HFFc6 (cell line): ENCODE measurements around the gene ADGRE1. TPM values are rescaled to one million over a fixed set of nuclear protein-coding genes. Genes with fewer than 3 reads are reported as not detected.

ENCODE experiments used
- DNase-seq: peaks from one replicate; pipeline ENCODE4 v3.0.0-alpha.2; 2018
- H3K27ac Mint-ChIP-seq: 2 replicates; pipeline ENCODE4 v1.8.0; 2020; ENCODE audit warnings: mild to moderate bottlenecking, mixed read lengths
- H3K27me3 Mint-ChIP-seq: 2 replicates; pipeline ENCODE4 v1.8.0; 2021; ENCODE audit warnings: mild to moderate bottlenecking, moderate library complexity, mixed read lengths; ENCODE audit not compliant: insufficient read depth
- H3K36me3 Mint-ChIP-seq: 2 replicates; pipeline ENCODE4 v1.8.0; 2021; ENCODE audit warnings: low read depth, mixed read lengths
- H3K4me1 Mint-ChIP-seq: 2 replicates; pipeline ENCODE4 v1.8.0; 2020; ENCODE audit warnings: low read depth, mixed read lengths
- H3K4me3 Mint-ChIP-seq: 2 replicates; pipeline ENCODE4 v1.8.0; 2020; ENCODE audit warnings: mild to moderate bottlenecking, moderate library complexity, mixed read lengths
- H3K9me3 Mint-ChIP-seq: 2 replicates; pipeline ENCODE4 v1.8.0; 2020; ENCODE audit warnings: mild to moderate bottlenecking, mixed read lengths
- total RNA-seq, 6 experiments: library from RNA; stranded (reverse); fragmentation: NEBNext Ultra II Directional; extraction: Animal tissue kit (Norgen Biotek cat#: 25700); gene quantifications; 2 replicates in 1 of 6; 3 replicates in 5 of 6; pipeline ENCODE4 v1.2.3, GENCODE V29; 2021
- TF ChIP-seq, protein P1 (sequence below): fragments of 200-600 bp; sonication (generic); IDR thresholded peaks from 2 replicates; pipeline ENCODE4 v1.5.0; 2021; ENCODE audit warnings: antibody characterized with exemption, mild to moderate bottlenecking

The ADGRE1 gene
- total RNA-seq, 6 experiments from 2014 or later = 0.14 to 0.33 (median 0.23) TPM; not detected in 2

DNA sequence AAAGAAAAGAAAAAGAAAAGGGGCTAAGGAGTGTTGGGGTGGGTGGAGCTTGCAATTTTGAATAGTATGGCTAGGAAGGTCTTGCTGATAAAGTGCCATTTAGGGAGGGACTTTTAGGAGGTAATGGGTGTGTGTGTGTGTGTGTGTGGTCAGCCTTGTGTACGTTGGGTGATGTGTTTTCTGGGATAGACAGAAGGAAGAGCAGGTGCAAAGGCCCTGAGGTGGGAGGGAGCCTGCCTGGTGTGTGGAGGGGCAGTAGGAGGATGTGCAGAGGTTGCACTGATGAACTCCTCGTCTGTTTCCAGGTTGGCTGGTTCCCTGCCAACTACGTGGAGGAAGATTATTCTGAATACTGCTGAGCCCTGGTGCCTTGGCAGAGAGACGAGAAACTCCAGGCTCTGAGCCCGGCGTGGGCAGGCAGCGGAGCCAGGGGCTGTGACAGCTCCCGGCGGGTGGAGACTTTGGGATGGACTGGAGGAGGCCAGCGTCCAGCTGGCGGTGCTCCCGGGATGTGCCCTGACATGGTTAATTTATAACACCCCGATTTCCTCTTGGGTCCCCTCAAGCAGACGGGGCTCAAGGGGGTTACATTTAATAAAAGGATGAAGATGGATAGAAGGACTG is 30.5 kb upstream of the ADGRE1 start:
- Mint-ChIP-seq H3K27me3 (peaks cover 7% of the 10 kb centered on the region), H3K4me3 (no peak overlapping the region), H3K4me1 (no peaks in the 10 kb centered on the region), H3K9me3 (no peaks in the 10 kb centered on the region; the same call in 1 of the 2 replicates), H3K27ac (no peak overlapping the region), H3K36me3 (no peaks in the 10 kb centered on the region)
- TF ChIP-seq, protein P1, sequence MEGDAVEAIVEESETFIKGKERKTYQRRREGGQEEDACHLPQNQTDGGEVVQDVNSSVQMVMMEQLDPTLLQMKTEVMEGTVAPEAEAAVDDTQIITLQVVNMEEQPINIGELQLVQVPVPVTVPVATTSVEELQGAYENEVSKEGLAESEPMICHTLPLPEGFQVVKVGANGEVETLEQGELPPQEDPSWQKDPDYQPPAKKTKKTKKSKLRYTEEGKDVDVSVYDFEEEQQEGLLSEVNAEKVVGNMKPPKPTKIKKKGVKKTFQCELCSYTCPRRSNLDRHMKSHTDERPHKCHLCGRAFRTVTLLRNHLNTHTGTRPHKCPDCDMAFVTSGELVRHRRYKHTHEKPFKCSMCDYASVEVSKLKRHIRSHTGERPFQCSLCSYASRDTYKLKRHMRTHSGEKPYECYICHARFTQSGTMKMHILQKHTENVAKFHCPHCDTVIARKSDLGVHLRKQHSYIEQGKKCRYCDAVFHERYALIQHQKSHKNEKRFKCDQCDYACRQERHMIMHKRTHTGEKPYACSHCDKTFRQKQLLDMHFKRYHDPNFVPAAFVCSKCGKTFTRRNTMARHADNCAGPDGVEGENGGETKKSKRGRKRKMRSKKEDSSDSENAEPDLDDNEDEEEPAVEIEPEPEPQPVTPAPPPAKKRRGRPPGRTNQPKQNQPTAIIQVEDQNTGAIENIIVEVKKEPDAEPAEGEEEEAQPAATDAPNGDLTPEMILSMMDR = no peak
- no peak for DNase-seq

DNA sequence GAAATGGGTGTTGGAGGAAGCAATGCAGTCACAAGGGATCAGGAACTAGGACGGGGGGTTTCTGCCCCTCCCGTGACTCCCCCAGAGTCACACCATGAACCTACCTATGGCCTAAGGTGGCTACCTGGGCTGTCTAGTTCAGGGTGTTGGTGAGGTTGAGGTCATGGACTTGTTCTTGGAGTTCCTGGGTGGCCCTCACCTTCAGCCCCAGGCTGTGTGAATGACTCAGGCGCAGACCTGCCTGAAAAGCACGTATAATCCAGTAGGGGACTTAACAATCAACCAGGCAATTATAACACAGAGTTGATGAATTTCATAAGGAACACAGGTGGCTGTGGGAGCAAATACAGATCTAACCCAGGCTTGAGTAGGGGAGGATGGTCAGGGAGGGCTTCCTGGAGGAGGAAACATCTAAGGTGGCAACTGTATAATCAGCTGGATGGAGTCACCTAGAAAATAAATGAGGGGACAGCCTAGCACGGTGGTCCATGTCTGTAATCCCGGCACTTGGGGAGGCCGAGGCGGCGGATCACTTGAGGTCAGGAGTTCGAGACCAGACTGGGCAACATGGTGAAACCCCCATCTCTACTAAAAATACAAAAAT is 25.6 kb upstream of the ADGRE1 start:
- Mint-ChIP-seq H3K4me1 (peaks cover 8% of the 10 kb centered on the region), H3K36me3 (no peaks in the 10 kb centered on the region), H3K4me3 (no peak overlapping the region), H3K27ac (no peak overlapping the region), H3K27me3 (peaks cover 9% of the 10 kb centered on the region; the same call in 1 of the 2 replicates), H3K9me3 (no peaks in the 10 kb centered on the region)
- DNase-seq = no peak
- TF ChIP-seq, protein P1 = no peak

DNA sequence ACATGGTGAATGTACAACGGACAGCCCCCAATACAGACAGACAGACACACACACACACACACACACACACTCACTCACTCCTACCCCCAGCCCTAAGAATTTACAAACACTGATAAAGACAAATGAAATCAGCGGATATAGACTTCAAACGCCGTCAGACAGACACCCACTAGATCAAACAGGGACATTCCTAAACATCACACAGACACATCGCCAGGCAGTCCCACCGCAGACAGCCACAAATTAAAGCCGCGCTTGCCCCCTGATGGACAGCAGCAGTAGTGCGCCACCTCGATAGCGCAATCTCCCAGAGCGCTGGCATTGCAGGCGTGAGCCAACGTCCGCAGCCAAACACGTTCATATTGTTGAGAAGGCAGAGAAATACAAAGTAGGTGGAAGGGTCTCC is 24.7 kb upstream of the ADGRE1 start:
- Mint-ChIP-seq H3K9me3 (no peaks in the 10 kb centered on the region), H3K4me3 (peak overlapping the region; percentile 78), H3K36me3 (no peaks in the 10 kb centered on the region), H3K4me1 (peaks cover 8% of the 10 kb centered on the region), H3K27me3 (peaks cover 11% of the 10 kb centered on the region; the same call in 1 of the 2 replicates), H3K27ac (0 out of 2 replicates have a peak overlapping the region, but pooled peaks have one; percentile 42)
- TF ChIP-seq, protein P1 = peak; percentile 89
- peak; percentile 67 for DNase-seq

DNA sequence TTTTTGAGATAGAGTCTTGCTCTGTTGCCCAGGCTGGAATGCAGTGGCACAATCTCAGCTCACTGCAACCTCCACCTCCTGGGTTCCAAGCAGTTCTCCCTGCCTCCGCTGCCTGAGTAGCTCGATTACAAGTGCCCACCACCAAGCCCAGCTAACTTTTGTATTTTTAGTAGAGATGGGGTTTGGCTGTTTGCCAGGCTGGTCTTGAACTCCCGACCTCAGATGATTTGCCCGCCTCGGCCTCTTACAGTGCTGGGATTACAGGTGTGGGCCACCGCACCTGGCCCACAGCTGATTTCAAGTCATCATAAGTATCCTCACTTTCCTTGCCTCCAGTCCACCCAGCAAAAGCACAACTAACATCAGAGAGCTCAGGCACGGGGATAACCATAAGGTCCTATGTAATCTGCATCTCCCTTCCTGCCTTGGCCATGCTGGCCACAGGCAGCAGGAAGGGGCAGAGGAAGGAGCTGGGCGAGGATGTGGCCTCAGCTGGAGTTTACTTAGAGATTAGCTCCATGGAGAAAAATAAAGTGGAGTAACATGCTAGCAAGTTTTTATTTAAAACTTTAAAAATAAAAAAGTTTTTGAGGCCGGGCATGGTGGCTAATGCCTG is 22.9 kb upstream of the ADGRE1 start:
- no peak for DNase-seq
- Mint-ChIP-seq H3K4me1 (peaks cover 8% of the 10 kb centered on the region), H3K36me3 (no peaks in the 10 kb centered on the region), H3K9me3 (no peaks in the 10 kb centered on the region), H3K27me3 (peaks cover 18% of the 10 kb centered on the region; the same call in 1 of the 2 replicates), H3K27ac (no peak overlapping the region), H3K4me3 (no peak overlapping the region)
- TF ChIP-seq, protein P1 = no peak

DNA sequence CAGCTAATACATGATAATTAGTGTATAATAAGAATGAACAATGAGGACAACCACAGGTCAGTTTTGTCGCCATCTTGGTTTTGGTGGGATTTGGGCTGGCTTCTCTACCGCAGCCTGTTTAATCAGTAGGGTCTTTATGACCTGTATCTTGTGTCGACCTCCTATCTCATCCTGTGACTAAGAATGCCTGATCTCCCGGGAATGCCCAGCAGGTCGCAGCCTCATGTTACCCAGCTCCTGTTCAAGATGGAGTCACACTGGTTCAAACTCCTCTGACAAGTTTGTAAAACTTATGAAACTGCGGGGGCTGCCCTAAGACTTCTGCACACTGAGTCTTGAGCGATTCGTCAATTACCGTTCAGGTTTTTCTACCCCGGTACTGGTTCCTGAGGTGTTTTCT is 21.5 kb upstream of the ADGRE1 start:
- Mint-ChIP-seq H3K36me3 (no peaks in the 10 kb centered on the region), H3K27ac (no peak overlapping the region)
- TF ChIP-seq, protein P1 = no peak

More for the DNA sequence above, 21.5 kb upstream of the ADGRE1 start:
- DNase-seq = no peak
- peaks cover 18% of the 10 kb centered on the region; the same call in 1 of the 2 replicates for H3K27me3 Mint-ChIP-seq
- H3K4me3 Mint-ChIP-seq = no peak overlapping the region
- peaks cover 8% of the 10 kb centered on the region for H3K4me1 Mint-ChIP-seq
- H3K9me3 Mint-ChIP-seq = no peaks in the 10 kb centered on the region
